Measurements from ENCODE around the gene MYO16.

Gene MYO16

GRCh38 chr13:108797354-108797753 lies 167.9 kb downstream of the MYO16 start:
- DNase-seq (no peak), ATAC-seq (no peak)

- no peak for DNase-seq
- no peak for ATAC-seq
These were observed 178.4 kb downstream of the MYO16 start for GRCh38 chr13:108807841-108808240.

GRCh38 chr13:108812165-108812564 lies 182.8 kb downstream of the MYO16 start:
- DNase-seq (no peak), ATAC-seq (no peak)

- ATAC-seq: no peak
- DNase-seq: no peak
These were observed 183.2 kb downstream of the MYO16 start for GRCh38 chr13:108812661-108813060.

GRCh38 chr13:108813587-108814170 lies 184.3 kb downstream of the MYO16 start:
- DNase-seq (no peak), ATAC-seq (no peak)

GRCh38 chr13:108816375-108816774 lies 187.0 kb downstream of the MYO16 start:
- ATAC-seq: no peak

GRCh38 chr13:108827646-108828045 lies 198.2 kb downstream of the MYO16 start:
- DNase-seq (no peak), ATAC-seq (no peak)

More at GRCh38 chr13:108816375-108816774, 187.0 kb downstream of the MYO16 start:
- no peak for DNase-seq

GRCh38 chr13:108828086-108828815 lies 198.8 kb downstream of the MYO16 start:
- DNase-seq: no peak
- no peak for ATAC-seq

- ATAC-seq: no peak
These were observed 201.5 kb downstream of the MYO16 start for GRCh38 chr13:108830916-108831315.

GRCh38 chr13:108833531-108833930 lies 204.1 kb downstream of the MYO16 start:
- no peak for DNase-seq
- no peak for ATAC-seq

More at GRCh38 chr13:108830916-108831315, 201.5 kb downstream of the MYO16 start:
- no peak for DNase-seq

GRCh38 chr13:108834193-108834592 lies 204.8 kb downstream of the MYO16 start:
- ATAC-seq (no peak), DNase-seq (no peak)

GRCh38 chr13:108835083-108835482 lies 205.7 kb downstream of the MYO16 start:
- ATAC-seq (no peak), DNase-seq (no peak)

- no peak for ATAC-seq
These were observed 221.3 kb downstream of the MYO16 start for GRCh38 chr13:108850691-108851090.

GRCh38 chr13:108851660-108852059 lies 222.2 kb downstream of the MYO16 start:
- DNase-seq: no peak
- no peak for ATAC-seq

More at GRCh38 chr13:108850691-108851090, 221.3 kb downstream of the MYO16 start:
- no peak for DNase-seq

- DNase-seq (no peak), ATAC-seq (no peak)
These were observed 223.6 kb downstream of the MYO16 start for GRCh38 chr13:108853031-108853430.

- ATAC-seq (no peak), DNase-seq (no peak)
These were observed 226.5 kb downstream of the MYO16 start for GRCh38 chr13:108855737-108856387.

GRCh38 chr13:108858676-108859075 lies 229.3 kb downstream of the MYO16 start:
- no peak for ATAC-seq

GRCh38 chr13:108859197-108860012 lies 230.0 kb downstream of the MYO16 start:
- DNase-seq: no peak
- no peak for ATAC-seq

More at GRCh38 chr13:108858676-108859075, 229.3 kb downstream of the MYO16 start:
- DNase-seq: no peak

- no peak for ATAC-seq
- DNase-seq: no peak
These were observed 231.0 kb downstream of the MYO16 start for GRCh38 chr13:108860418-108860817.

- ATAC-seq (no peak), DNase-seq (no peak)
These were observed 247.9 kb downstream of the MYO16 start for GRCh38 chr13:108877300-108877699.

GRCh38 chr13:108878732-108879131 lies 249.3 kb downstream of the MYO16 start:
- ATAC-seq (no peak), DNase-seq (no peak)

GRCh38 chr13:108889324-108889984 lies 260.0 kb downstream of the MYO16 start:
- ATAC-seq (no peak), DNase-seq (no peak)

Measured in stimulated activated naive CD8-positive, alpha-beta T cell treated with anti-CD3 and anti-CD28 coated beads, Interleukin-15, Interleukin-2, amounts not matched to agents 100 U/mL and 50 U/mL, for 24 hours (primary cell).